ENCODE data around the gene NMT1.

NMT1 gene

GRCh38 chr17:45132572-45133463 lies 71.7 kb downstream of the NMT1 start:
- peak in 1 of 3 donors; percentile 60 for DNase-seq (ENCODE audit: low read depth in 3 of 3, low spot score in 1 of 3)

DNA sequence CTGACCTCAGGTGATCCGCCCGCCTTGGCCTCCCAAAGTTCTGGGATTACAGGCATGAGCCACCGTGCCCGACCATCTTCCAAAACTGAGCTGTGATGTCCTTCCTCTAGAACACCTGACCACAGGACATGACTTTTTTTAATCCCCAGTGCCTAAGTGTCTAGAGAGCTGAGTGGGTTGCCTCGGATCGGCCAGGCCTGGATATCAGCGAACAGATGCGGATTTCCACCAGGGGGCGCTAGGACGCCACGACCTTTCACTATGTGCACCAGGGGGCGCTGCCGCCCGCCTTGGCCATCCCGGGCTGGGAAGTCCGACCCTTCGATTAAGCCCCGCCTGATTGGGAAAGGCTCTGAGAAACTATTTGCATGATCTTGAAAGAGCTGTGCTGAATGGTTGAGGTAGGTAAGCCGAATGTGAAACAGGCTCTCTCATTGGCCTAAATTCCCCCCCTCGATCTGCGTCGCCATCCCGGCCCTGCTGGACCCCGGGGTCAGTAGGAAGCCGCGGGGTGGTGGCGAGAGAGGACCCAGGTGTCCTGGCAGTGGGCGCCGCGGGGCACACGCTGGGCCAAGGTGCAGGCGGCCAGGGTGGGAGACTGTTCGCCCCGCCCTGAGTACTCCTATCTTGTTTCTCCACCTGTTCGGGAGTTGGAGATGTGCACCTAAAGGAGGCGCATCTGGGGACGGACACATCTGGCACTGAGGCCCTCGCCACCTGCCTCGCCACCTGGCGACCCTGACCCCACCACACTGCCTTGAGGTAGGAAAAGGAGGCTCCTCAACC lies 74.3 kb downstream of the NMT1 start, which contains the start of gene ACBD4:
TSS of gene ACBD4 (plus strand) at position 496 of the 786 bp plus-strand sequence. CDS start 458 bp downstream, outside the sequence.
- DNase-seq (ENCODE audit: low read depth in 3 of 3, low spot score in 1 of 3): peak; percentile 92 to 99 (median 96)

GRCh38 chr17:45135978-45136791 lies 75.1 kb downstream of the NMT1 start:
- no peak for DNase-seq (ENCODE audit: low read depth in 3 of 3, low spot score in 1 of 3)

GRCh38 chr17:45136846-45137560 lies 75.9 kb downstream of the NMT1 start:
- no peak for DNase-seq (ENCODE audit: low read depth in 3 of 3, low spot score in 1 of 3)

GRCh38 chr17:45137561-45138305 lies 76.6 kb downstream of the NMT1 start:
- no peak for DNase-seq (ENCODE audit: low read depth in 3 of 3, low spot score in 1 of 3)

DNA sequence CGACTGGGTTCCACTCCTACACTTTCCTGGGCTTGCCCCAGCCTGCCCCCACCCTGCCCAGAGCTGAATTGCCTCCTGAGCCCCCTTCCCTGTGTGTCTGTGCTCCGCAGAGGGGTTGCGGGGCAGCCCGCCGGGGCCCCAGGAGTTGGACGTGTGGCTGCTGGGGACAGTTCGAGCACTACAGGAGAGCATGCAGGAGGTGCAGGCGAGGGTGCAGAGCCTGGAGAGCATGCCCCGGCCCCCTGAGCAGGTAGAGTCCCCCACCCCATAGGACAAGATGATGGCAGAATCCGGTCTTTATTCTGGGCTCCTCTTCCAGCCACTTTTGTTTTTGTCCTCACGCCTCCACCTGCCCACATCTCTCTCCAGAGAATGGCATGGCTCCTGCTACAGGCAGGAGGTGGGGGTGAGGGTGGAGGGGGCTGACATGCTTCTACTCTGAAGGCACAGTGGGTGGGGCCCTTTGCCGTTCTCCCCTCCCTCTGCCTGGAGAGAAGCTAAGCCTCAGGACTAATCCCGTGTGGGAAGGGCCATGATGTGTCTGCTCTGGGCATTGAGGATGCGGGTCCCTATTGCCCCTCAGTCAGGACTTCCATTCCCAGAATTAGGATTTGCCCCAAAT lies 77.9 kb downstream of the NMT1 start:
- no peak for DNase-seq (ENCODE audit: low read depth in 3 of 3, low spot score in 1 of 3)

DNA sequence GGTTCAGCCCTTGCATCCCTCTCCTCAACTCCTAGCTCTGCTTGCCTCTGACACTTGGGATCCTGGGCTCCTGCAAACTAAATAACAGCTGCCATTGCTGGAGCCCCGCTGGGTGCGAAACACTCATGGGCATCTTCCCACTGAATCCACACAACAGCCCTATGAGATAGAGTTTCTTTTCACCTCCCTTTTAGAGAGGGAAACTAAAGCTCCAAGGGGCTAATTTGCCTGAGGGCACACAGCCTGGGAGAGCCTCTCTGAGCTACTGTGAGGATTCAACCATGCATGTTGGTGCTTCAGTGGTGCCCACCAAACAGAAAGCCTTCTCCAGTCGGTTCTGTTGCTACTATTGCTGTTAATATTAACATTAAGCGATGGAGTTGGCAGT lies 78.4 kb downstream of the NMT1 start:
- no peak for DNase-seq (ENCODE audit: low read depth in 3 of 3, low spot score in 1 of 3)

DNA sequence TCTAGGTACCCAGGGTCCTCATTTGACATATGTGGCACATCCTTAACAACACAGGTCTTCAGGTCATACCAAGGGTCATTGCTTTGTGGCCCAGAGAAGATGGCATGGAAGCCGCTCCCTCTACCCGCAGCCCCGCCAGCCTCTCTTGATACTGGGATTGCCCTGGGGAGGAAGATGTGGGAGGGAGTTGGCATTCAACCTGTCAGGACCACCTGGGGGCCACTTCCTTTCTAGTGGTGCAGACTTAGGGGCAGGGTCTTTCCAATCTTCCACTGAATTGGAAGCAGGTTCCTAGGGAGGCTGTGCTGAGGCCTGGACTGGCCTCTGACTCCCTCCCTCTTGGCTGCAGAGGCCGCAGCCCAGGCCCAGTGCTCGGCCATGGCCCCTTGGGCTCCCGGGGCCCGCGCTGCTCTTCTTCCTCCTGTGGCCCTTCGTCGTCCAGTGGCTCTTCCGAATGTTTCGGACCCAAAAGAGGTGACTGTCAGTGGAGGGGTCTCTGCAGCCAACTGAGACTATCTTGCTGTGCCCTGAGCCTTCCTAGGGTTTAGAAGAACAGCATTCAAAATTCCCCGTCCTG lies 82.1 kb downstream of the NMT1 start:
- no peak for DNase-seq (ENCODE audit: low read depth in 3 of 3, low spot score in 1 of 3)

DNA sequence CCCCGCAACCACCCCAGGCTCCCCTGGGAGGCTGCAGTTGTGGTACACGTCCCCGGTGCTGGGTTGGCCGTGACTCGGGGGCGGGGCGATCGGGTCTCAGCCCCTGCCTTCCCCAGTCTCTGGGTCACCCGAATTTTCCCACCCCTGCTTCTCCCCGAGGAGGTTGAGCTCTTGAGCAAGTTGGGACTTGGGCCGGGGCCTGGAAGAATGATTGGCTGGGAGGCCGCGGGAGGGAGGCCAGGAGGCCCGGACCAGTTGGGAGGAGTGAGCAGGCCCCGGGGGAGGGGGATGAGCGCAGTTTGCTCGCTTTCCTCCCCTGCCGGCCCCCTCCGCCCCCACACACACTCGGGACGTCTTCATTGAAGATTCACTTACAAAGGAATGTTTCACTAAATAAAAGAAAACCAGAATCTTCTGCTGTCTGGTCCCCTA lies 82.7 kb downstream of the NMT1 start:
- no peak for DNase-seq (ENCODE audit: low read depth in 3 of 3, low spot score in 1 of 3)

DNA sequence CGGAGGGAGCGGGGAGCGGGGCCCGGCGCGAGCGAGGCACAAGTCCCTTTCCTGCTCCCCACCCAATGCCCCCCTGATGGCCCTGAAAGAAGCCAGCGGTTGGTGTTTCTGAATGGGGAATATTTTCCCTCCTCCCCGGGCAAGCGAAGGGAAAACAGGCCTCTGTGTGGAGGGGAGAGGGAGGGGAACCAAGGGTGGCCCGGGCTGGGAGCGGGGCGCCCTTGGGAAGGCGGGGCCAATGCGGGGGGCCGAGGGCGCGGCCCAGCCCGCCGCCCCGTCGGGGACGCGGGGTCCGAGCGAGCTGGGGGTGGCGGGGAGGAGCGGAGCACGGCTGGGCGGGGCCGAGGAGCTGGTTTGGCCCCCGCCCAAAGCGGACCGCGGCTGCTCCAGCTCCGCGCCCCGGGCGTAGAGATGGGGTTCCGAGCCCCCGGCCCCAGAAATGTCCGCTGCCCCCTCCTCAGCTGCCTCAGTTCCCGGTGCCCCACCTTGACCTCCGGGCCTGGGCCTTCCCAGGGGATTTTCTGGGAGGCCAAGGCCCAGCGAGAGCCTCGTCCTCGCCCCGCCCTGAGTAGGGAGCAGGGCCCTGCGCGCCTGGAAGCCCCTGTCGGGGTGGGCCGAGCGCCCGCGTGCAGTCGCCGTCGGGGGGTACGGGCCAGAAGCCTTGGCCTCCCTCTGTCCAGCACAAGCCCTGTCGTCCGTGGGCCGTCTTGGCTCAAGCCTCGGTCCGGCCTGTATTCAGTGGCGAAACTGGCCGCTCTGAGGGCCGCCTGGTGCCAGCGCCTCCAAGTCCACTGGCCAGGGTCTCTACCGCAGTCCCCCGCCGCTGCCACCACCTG lies 83.3 kb downstream of the NMT1 start:
- no peak for DNase-seq (ENCODE audit: low read depth in 3 of 3, low spot score in 1 of 3)

DNA sequence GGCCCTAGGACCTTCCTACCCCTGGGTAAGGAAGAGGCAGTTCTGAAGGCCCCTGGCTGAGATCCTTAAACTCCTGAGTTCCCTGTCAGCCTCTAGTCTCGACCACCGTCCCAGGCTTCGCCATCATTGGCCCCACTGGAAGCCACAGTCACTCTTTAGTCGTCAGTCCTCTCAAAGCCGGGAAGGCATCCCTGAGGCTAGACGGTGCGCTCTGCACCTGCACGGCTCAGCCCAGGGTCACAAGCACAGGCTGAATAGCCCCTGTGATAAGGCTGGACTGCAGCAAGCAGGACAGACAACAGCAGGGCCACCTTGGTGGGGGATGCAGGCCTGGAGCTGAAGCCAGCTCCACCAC lies 83.9 kb downstream of the NMT1 start:
- DNase-seq (ENCODE audit: low read depth in 3 of 3, low spot score in 1 of 3): no peak

DNA sequence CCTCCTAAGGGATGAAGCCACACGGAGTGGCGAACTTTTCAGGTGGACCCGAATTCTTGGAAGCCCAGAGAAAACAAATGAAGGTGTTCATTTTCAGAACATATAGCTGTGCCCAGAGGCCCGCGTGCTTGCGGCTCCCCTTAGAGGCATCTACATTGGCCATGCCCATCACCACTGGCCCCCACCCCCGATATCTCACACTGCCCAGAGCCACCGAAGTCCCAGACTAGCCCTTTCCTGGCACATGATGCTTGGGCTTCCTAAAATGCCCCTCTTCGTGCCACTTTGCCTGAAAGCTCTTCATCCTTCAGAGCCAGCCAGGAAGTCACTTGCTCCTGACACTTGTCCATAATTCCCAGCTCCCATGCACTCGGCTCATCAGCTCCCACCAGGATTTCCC lies 85.0 kb downstream of the NMT1 start:
- no peak for DNase-seq (ENCODE audit: low read depth in 3 of 3, low spot score in 1 of 3)

DNA sequence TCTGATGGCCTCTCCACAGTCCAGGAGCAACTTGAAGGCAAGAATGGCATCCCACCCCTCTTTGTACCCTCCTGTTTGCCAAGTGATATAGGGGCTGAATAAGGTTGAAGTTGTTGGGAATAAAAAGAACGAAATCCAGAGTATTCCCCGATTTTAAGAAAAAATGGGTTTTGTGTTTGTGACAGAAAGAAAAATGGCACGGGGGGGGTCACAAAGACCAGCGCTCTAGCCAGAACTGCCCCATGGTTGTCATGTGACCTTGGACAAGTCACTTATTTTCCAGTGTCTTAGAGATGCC lies 85.4 kb downstream of the NMT1 start:
- DNase-seq (ENCODE audit: low read depth in 3 of 3, low spot score in 1 of 3): no peak

GRCh38 chr17:45146890-45147580 lies 85.9 kb downstream of the NMT1 start:
- DNase-seq (ENCODE audit: low read depth in 3 of 3, low spot score in 1 of 3): no peak

- peak; percentile 41 to 65 (median 55) for DNase-seq (ENCODE audit: low read depth in 3 of 3, low spot score in 1 of 3)
Observed at GRCh38 chr17:45147581-45148182, 86.6 kb downstream of the NMT1 start.

DNA sequence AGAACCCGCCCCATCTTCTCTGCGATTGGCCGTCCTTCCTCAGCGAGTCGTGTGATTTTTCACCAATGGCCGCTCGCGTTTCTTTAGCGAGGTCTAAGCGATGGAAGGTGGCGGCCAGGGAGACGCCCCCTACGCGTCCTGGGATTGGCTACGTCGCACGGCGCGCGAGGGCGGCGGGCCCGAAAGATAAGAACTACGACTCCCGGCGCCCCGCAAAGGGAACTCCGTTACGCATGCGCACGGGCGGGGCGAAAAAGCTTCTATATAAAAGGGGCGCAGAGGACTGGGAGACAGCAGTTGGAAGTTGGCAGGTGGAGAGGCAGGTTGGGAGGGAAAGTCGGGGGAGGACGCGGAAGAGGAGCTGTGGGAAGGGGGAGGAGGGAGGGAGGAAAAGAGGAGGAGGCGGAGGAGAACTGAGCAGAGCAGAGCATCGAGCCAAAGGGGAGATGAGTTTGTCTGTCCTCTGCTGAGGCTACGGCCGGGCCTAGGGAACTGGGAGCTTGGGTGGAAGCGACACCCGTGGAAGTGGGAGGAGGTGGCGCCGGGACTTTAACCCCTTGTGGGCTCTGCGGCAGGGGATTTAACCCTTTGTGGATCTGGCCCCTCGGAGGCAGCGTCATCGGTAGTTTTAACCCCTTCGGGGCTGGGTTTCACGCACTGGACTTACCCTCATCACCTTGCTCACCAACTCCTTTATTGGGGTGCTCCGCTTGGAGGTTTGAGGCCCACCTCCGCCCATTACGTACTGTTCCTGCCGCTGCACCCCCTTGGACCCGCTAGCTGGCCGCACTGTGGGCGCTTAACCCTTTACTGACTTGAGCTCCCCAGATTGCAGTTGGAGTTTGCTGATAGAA lies 87.3 kb downstream of the NMT1 start, which contains the start of gene HEXIM1:
TSS of gene HEXIM1 (plus strand) at position 293 of the 854 bp plus-strand sequence. CDS start 716 bp downstream, outside the sequence.
- peak; percentile 98 to 99 (median 98) for DNase-seq (ENCODE audit: low read depth in 3 of 3, low spot score in 1 of 3)

Measured in stimulated activated CD4-positive, alpha-beta T cell treated with anti-CD3 and anti-CD28 coated beads, TNF-alpha, amount 100 ng/mL, for 1 hour (primary cell).